Colonic mucosa (tissue), 4 donors: ENCODE results near the gene DNALI1. TPM values are rescaled to one million over a fixed set of nuclear protein-coding genes. Genes with fewer than 3 reads are reported as not detected.
"Not testable (repeated sequence)": the region's sequence is repeated elsewhere in the genome, so short reads cannot be mapped to it uniquely, and the experiment has no call there.

Experiments used
- DNase-seq: peaks from one replicate; pipeline ENCODE4 v3.0.0-alpha.2; 2020
- H3K27ac ChIP-seq: fragments of 200-600 bp; one replicate; pipeline ENCODE4 v1.8.0; 2021
- H3K27me3 ChIP-seq: fragments of 200-600 bp; one replicate; pipeline ENCODE4 v1.8.0; 2021
- H3K36me3 ChIP-seq: fragments of 200-600 bp; one replicate; pipeline ENCODE4 v1.8.0; 2021
- H3K4me1 ChIP-seq: fragments of 200-600 bp; one replicate; pipeline ENCODE4 v1.8.0; 2021; ENCODE audit warnings: mild to moderate bottlenecking
- H3K4me3 ChIP-seq: fragments of 200-600 bp; one replicate; pipeline ENCODE4 v1.8.0; 2021
- H3K9ac ChIP-seq, 2 donors: one replicate each; pipeline ENCODE4 v1.7.0; 2013; ENCODE audit warnings: control low read depth in 2 of 2, low read depth in 2 of 2, low read length in 2 of 2
- H3K9me3 ChIP-seq: fragments of 200-600 bp; one replicate; pipeline ENCODE4 v1.8.0; 2021
- CTCF ChIP-seq: fragments of 200-600 bp; IDR thresholded peaks from one replicate; pipeline ENCODE4 v1.8.0; 2022; ENCODE audit warnings: antibody characterized with exemption, mild to moderate bottlenecking
- intact Hi-C: fragments of 100-400 bp; cut with DNase I; formaldehyde crosslinking; loops from one replicate; pipeline ENCODE4 v1.14.1; 2022
- total RNA-seq, 2 donors: library from RNA; stranded (reverse); fragmentation: NEBNext Ultra II Directional in 1 of 2; extraction: Animal tissue kit (Norgen Biotek cat#: 25700) in 1 of 2; gene quantifications; one replicate each; pipeline ENCODE4 v1.2.1, GENCODE V29; 2021
- donor health status: healthy.
- donor health status: DM: no; HTN: no; CAD: no.
- donor health status: DM: no; HTN: no; CAD: no.

The DNALI1 gene
- total RNA-seq, 2 donors from 2014 or later = 1.9 to 4.1 TPM

GRCh38 chr1:37517569-37517968 is 39.2 kb upstream of the DNALI1 start:
- no peaks in the 10 kb centered on the region for H3K9me3 ChIP-seq
- no peak for TF ChIP-seq CTCF
- no peak overlapping the region for H3K27ac ChIP-seq
- intact Hi-C loops = no loop called here
- H3K4me3 ChIP-seq = no peak overlapping the region
- no peak for DNase-seq
- no peaks in the 10 kb centered on the region for H3K36me3 ChIP-seq
- H3K27me3 ChIP-seq = no peaks in the 10 kb centered on the region
- peaks cover 6% of the 10 kb centered on the region for H3K4me1 ChIP-seq
- H3K9ac ChIP-seq = no peak overlapping the region

- H3K36me3 ChIP-seq, intact Hi-C loops, H3K27ac ChIP-seq, H3K9ac ChIP-seq, H3K4me3 ChIP-seq, DNase-seq, H3K27me3 ChIP-seq, H3K4me1 ChIP-seq, H3K9me3 ChIP-seq: not testable (repeated sequence)
Measured at GRCh38 chr1:37518241-37518640, 38.5 kb upstream of the DNALI1 start.

GRCh38 chr1:37518929-37519328 is 37.8 kb upstream of the DNALI1 start:
- intact Hi-C loops, H3K27me3 ChIP-seq, H3K4me3 ChIP-seq, H3K36me3 ChIP-seq, H3K4me1 ChIP-seq, DNase-seq, H3K9ac ChIP-seq, H3K9me3 ChIP-seq, H3K27ac ChIP-seq: not testable (repeated sequence)

DNA sequence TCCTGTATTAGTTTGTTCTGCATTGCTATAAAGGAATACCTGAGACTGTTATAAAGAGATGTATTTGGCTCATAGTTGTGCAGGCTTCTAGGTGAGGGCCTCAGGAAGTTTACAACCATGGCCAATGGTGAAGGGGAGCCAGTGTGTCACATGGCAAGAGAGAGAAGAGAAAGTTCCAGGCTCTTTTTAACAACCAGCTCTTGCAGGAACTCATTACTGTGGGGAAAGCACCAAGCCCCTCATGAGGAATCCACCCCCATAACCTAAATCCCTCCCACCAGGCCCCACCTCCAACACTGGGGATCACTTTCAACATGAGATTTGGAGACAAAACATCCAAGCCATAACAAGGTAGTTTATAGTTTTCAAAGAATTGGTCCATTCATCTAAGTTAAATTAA is 37.1 kb upstream of the DNALI1 start:
- Histone ChIP-seq H3K9ac (no peak overlapping the region), H3K36me3 (no peaks in the 10 kb centered on the region), H3K9me3 (no peaks in the 10 kb centered on the region), H3K27me3 (no peaks in the 10 kb centered on the region), H3K4me3 (no peak overlapping the region), H3K27ac (no peak overlapping the region), H3K4me1 (no peaks in the 10 kb centered on the region)
- TF ChIP-seq CTCF = no peak
- DNase-seq = no peak
- intact Hi-C loops = no loop called here

DNA sequence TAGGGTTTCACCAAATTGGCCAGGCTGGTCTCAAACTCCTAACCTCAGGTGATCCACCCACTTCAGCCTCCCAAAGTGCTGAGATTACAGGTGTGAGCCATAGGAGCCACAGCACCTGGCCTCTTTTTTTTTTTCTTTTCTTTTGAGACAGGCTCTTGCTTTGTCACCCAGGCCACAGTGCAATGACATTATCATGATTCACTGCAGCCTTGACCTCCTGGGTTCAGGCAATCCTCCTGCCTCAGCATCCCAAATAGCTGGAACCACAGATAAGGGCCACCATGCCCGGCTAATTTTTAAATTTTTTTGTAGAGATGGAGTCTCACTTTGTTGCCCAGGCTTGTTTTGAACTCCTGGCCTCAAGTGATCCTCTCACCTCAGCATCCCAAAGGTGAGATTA is 26.9 kb upstream of the DNALI1 start:
- H3K27me3 ChIP-seq, H3K27ac ChIP-seq, H3K36me3 ChIP-seq, H3K9me3 ChIP-seq, H3K4me1 ChIP-seq, intact Hi-C loops, DNase-seq, H3K9ac ChIP-seq, H3K4me3 ChIP-seq: not testable (repeated sequence)

DNA sequence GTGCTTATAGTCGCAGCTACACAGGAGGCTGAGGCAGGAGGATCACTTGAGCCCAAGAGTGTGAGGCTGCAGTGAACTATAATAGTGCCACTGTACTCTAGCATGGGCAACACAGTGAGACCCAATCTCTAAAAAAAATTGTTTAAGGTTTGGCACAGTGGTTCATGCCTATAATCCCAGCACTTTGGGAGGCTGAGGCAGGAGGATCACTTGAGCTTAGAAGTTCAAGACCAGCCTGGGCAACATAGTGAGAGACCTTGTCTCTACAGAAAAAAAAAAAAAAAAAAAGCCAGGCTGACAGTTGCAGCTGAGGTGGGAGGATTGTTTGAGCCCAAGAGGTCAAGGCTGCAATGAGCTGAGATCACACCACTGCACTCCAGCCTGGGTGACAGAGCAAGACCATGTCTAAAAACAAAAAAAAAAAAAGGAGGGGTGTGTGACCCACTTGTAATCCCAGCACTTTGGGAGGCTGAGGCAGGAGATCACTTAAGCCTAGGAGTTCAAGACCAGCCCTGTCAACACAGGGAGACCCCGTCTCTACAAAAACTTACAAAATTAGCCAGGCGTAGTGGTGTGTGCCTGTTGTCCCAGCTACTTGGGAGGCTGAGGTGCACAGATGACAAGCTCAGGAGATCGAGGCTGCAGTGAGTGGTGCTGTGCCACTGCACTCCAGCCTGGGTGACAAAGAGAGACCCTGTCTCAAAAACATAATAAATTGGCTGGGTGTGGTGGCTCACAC is 24.2 kb upstream of the DNALI1 start:
- H3K36me3 ChIP-seq, intact Hi-C loops, H3K9ac ChIP-seq: not testable (repeated sequence)

GRCh38 chr1:37533317-37534093 is 23.2 kb upstream of the DNALI1 start:
- H3K36me3 ChIP-seq = no peaks in the 10 kb centered on the region
- no peaks in the 10 kb centered on the region for H3K27me3 ChIP-seq
- H3K27ac ChIP-seq = no peak overlapping the region
- DNase-seq = no peak
- no peak overlapping the region for H3K9ac ChIP-seq
- no peak overlapping the region for H3K4me3 ChIP-seq
- TF ChIP-seq CTCF = no peak
- no peaks in the 10 kb centered on the region for H3K9me3 ChIP-seq
- intact Hi-C loops = no loop called here
- H3K4me1 ChIP-seq = no peaks in the 10 kb centered on the region

More for the DNA sequence above, 24.2 kb upstream of the DNALI1 start:
- H3K27me3 ChIP-seq, DNase-seq, H3K4me1 ChIP-seq, H3K9me3 ChIP-seq, H3K27ac ChIP-seq, H3K4me3 ChIP-seq: not testable (repeated sequence)
